Activated naive CD8-positive, alpha-beta T cell (primary cell): ENCODE measurements around the gene SREBF1.

Source experiments
- H3K27ac Mint-ChIP-seq: one replicate; pipeline ENCODE4 v1.8.0; 2021; ENCODE audit warnings: mixed read lengths
- H3K27me3 Mint-ChIP-seq: one replicate; pipeline ENCODE4 v1.8.0; 2021; ENCODE audit warnings: mixed read lengths
- H3K36me3 Mint-ChIP-seq: one replicate; pipeline ENCODE4 v1.8.0; 2021; ENCODE audit warnings: mixed read lengths
- H3K4me1 Mint-ChIP-seq: one replicate; pipeline ENCODE4 v1.8.0; 2021; ENCODE audit warnings: low read depth, mixed read lengths
- H3K4me3 Mint-ChIP-seq: one replicate; pipeline ENCODE4 v1.8.0; 2021; ENCODE audit warnings: mild to moderate bottlenecking, mixed read lengths
- H3K9me3 Mint-ChIP-seq: one replicate; pipeline ENCODE4 v1.8.0; 2021; ENCODE audit warnings: low read depth, mixed read lengths

SREBF1 gene

DNA sequence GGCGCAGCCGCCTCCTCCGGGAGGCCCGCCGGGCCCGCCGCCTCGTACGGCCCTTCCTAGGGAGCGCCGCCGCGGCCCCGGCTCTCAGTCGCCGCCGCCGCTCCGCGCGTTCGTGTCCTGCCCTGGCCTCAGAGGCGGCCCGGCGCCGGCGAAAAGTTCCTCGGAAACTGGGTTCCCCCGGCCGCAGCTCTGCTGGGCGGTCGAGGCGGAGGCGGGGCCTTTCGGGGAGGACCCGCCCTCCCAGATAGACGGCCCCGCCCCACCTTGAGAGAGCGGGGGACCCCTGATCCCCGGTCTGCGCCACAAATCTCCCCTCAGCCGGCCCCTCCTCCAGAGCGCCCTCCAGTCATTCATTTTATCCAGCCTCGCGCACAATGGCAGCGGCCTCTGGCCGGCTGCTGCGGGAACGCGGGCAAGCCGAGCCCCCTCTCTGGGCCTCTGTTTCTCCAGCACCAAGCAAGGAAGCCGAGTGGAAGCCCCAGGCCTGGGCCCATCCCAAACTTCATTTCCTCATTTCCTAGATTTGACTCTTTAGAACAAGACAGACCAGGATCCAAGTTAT, at the start of gene SREBF1:
Gene SREBF1 (minus strand): TSS at position 169 of the 562 bp plus-strand sequence. CDS start 169 bp downstream, outside the sequence.
- Mint-ChIP-seq H3K9me3 (no peaks in the 10 kb centered on the region), H3K4me3 (peak within 1 kb of the TSS; percentile 90), H3K4me1 (peaks cover 70% of the 10 kb centered on the region)

GRCh38 chr17:17886226-17886625, 49.4 kb upstream of the SREBF1 start:
- Mint-ChIP-seq H3K9me3 (no peaks in the 10 kb centered on the region), H3K27ac (no peak overlapping the region), H3K4me1 (peaks cover 2% of the 10 kb centered on the region), H3K27me3 (no peaks in the 10 kb centered on the region), H3K36me3 (peaks cover 2% of the 10 kb centered on the region), H3K4me3 (no peak overlapping the region)

More for the DNA sequence above, at the start of gene SREBF1:
- Mint-ChIP-seq H3K27ac (peak within 1 kb of the TSS; percentile 94), H3K27me3 (no peaks in the 10 kb centered on the region), H3K36me3 (peaks cover 2% of the 10 kb centered on the region)

- Mint-ChIP-seq H3K9me3 (no peaks in the 10 kb centered on the region), H3K27ac (no peak overlapping the region), H3K4me3 (no peak overlapping the region), H3K27me3 (no peaks in the 10 kb centered on the region), H3K4me1 (no peaks in the 10 kb centered on the region), H3K36me3 (peaks cover 2% of the 10 kb centered on the region)
These were observed 47.9 kb upstream of the SREBF1 start for GRCh38 chr17:17884391-17885357.

- Mint-ChIP-seq H3K4me3 (no peak overlapping the region), H3K27me3 (no peaks in the 10 kb centered on the region), H3K27ac (no peak overlapping the region), H3K36me3 (peaks cover 2% of the 10 kb centered on the region), H3K9me3 (no peaks in the 10 kb centered on the region), H3K4me1 (no peaks in the 10 kb centered on the region)
These were observed 47.0 kb upstream of the SREBF1 start for GRCh38 chr17:17883801-17884200.

DNA sequence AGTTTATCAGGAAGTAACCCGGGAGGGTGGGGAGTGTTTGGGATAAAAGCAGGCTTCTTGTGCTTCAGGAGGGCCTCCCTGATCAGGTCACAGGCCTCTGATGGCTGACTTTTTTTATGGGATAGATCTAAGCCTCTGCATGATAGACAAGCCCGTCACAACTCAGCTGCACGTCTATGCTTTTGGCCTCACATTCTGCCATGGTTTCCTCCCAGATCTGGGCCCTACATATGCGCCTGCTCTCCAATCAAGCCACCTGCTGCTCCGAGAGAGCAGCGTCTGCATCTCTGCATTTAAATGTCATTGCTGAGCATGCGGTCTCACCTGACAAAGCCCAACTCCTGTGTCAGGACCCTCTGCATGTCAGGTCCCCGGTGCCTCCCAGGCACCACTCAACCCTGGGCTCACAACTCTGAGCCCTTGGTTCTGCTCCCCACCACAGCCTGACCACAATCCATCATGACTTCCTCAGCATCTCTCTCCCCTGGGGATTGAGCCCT, 45.3 kb upstream of the SREBF1 start:
- H3K4me3 Mint-ChIP-seq: no peak overlapping the region
- no peaks in the 10 kb centered on the region for H3K27me3 Mint-ChIP-seq
- no peaks in the 10 kb centered on the region for H3K4me1 Mint-ChIP-seq
- peaks cover 2% of the 10 kb centered on the region for H3K36me3 Mint-ChIP-seq
- H3K27ac Mint-ChIP-seq: peak overlapping the region; percentile 61
- no peaks in the 10 kb centered on the region for H3K9me3 Mint-ChIP-seq

- H3K27me3 Mint-ChIP-seq: no peaks in the 10 kb centered on the region
- no peak overlapping the region for H3K27ac Mint-ChIP-seq
- H3K9me3 Mint-ChIP-seq: no peaks in the 10 kb centered on the region
- H3K4me1 Mint-ChIP-seq: no peaks in the 10 kb centered on the region
- H3K4me3 Mint-ChIP-seq: no peak overlapping the region
- H3K36me3 Mint-ChIP-seq: peaks cover 4% of the 10 kb centered on the region
These were observed 43.9 kb upstream of the SREBF1 start for GRCh38 chr17:17880577-17881196.

DNA sequence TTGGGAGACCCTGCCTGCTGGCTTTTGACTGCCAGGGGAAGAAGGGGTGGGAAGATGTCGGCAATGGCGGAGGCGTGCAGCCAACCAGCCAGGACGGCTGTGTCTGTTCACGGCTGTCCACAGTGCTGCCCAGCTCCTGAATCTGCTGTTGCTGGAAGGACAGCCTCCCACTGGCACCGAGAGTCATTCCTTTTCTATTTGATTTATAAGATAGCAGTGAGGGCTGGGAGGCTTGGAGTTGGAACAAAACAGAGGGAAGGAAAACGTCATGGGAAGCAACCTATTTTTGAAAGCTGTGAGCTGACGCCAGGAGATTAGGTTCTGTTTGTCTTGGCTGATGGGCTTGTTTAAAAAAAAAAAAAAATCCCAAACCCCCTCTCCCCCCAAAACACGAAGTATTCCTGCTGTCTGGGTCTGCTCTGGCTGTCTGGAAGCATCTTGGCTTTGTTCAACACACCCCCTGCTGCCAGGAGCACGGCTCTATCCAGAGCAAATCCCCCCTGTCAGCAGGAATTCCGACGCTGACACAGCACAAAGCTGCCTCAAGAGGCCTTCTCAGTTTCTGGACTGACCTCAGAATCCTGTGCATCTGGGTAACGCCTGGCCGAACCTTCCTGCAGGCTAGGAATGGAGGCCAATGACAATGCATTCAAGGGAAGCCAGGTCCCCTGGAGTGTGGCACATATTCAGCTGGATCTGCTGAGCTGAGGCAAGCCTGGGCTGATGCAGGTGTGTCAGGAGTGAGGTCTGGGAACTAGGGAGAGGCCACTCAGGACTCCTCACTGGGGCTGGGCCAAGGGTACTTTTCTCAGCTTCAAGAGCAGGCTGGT, 41.0 kb upstream of the SREBF1 start:
- Mint-ChIP-seq H3K36me3 (peaks cover 4% of the 10 kb centered on the region), H3K27me3 (no peaks in the 10 kb centered on the region), H3K4me3 (no peak overlapping the region), H3K27ac (no peak overlapping the region), H3K9me3 (no peaks in the 10 kb centered on the region), H3K4me1 (no peaks in the 10 kb centered on the region)

DNA sequence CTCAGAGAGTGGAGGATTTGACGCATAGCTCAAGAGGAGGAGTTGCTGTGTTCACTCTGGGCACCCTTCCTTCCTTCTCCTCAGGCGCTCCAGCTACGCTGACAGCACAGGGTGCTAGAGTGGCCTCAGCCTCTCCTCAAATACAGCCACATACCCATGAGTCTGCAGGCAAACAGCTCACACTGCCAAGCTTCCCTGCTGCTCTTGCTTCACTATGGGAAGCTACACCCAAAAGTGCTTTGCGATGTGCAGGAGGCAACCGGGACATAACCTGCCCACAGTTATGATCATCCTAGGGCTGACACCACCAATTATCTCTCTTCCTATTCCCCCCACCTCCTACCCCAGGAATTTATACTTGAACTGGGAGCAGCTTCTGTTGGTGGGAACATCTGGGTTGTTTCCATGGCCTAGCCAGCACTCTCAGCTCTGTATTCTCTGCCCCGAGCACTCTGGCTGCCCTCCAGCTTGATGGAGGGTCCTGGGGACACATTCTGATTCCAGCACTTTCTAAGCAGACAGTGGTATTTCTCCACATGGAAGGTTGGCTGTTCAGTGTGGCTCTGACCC, 40.3 kb upstream of the SREBF1 start:
- Mint-ChIP-seq H3K9me3 (no peaks in the 10 kb centered on the region), H3K4me1 (no peaks in the 10 kb centered on the region), H3K27ac (no peak overlapping the region), H3K36me3 (peaks cover 4% of the 10 kb centered on the region), H3K27me3 (no peaks in the 10 kb centered on the region), H3K4me3 (no peak overlapping the region)

- Mint-ChIP-seq H3K9me3 (no peaks in the 10 kb centered on the region), H3K4me1 (no peaks in the 10 kb centered on the region), H3K27ac (no peak overlapping the region), H3K36me3 (peaks cover 4% of the 10 kb centered on the region), H3K27me3 (no peaks in the 10 kb centered on the region), H3K4me3 (no peak overlapping the region)
These were observed 37.7 kb upstream of the SREBF1 start for GRCh38 chr17:17874478-17874877.

GRCh38 chr17:17873450-17873991, 36.7 kb upstream of the SREBF1 start:
- H3K9me3 Mint-ChIP-seq: no peaks in the 10 kb centered on the region
- H3K36me3 Mint-ChIP-seq: peaks cover 4% of the 10 kb centered on the region
- H3K27me3 Mint-ChIP-seq: no peaks in the 10 kb centered on the region
- H3K27ac Mint-ChIP-seq: no peak overlapping the region
- no peaks in the 10 kb centered on the region for H3K4me1 Mint-ChIP-seq
- H3K4me3 Mint-ChIP-seq: no peak overlapping the region

GRCh38 chr17:17872547-17873345, 36.0 kb upstream of the SREBF1 start:
- no peaks in the 10 kb centered on the region for H3K4me1 Mint-ChIP-seq
- no peak overlapping the region for H3K27ac Mint-ChIP-seq
- H3K9me3 Mint-ChIP-seq: no peaks in the 10 kb centered on the region
- H3K4me3 Mint-ChIP-seq: no peak overlapping the region
- H3K27me3 Mint-ChIP-seq: no peaks in the 10 kb centered on the region
- peaks cover 4% of the 10 kb centered on the region for H3K36me3 Mint-ChIP-seq

DNA sequence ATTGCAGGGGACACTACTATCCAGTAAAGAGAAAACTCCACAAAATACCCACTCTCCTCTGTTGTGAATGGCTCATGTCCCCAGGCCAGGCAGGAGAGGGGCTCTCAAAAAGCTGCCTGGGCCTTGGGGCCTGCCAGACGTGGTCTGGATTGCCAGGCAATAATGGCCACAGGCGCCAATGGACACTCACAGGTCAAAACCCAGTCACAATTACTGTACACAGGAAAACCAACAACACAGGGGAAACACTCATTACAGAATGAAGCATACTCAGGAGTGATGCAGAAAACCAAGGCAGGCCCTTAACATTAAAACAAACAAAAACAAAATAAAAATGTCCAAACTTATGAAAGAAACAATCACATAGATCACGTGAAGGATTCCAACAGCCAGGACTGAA, 35.1 kb upstream of the SREBF1 start:
- Mint-ChIP-seq H3K4me3 (no peak overlapping the region), H3K36me3 (peaks cover 4% of the 10 kb centered on the region), H3K27ac (no peak overlapping the region), H3K9me3 (no peaks in the 10 kb centered on the region), H3K4me1 (no peaks in the 10 kb centered on the region), H3K27me3 (no peaks in the 10 kb centered on the region)

- Mint-ChIP-seq H3K27ac (no peak overlapping the region), H3K9me3 (no peaks in the 10 kb centered on the region), H3K36me3 (no peaks in the 10 kb centered on the region), H3K4me1 (no peaks in the 10 kb centered on the region), H3K27me3 (no peaks in the 10 kb centered on the region), H3K4me3 (no peak overlapping the region)
These were observed 33.5 kb upstream of the SREBF1 start for GRCh38 chr17:17870247-17870646.
